Activated CD4-positive, alpha-beta T cell treated with anti-CD3 and anti-CD28 coated beads, Interleukin-10, Interleukin-2, amounts not matched to agents 100 ng/mL and 50 ng/mL, durations not matched to agents 16 hours and 8 hours (primary cell): Measurements from ENCODE around the gene BDKRB2.

ENCODE experiments used
- DNase-seq: peaks from one replicate; pipeline ENCODE4 v3.0.0-alpha.2; 2020

Gene BDKRB2

DNA sequence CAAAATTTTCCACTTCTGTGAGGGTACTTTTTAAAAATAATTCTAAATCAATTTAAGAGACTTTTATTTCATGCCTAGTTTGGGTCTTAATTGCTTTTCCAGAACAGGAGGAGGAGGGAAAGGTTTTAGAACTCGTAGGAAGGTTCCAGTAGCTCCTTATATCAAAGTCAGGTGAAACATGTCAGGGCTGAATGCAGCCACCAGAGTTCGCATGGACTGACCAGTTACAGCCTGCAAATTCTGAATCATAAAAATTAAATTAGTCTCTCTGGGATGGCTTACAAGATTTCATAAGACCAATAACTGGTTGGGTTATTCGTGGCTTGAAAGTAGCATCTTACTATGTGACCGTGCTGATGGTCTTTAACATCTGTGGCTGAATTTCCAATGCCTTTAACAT is 51.8 kb downstream of the BDKRB2 start:
- no peak for DNase-seq

DNA sequence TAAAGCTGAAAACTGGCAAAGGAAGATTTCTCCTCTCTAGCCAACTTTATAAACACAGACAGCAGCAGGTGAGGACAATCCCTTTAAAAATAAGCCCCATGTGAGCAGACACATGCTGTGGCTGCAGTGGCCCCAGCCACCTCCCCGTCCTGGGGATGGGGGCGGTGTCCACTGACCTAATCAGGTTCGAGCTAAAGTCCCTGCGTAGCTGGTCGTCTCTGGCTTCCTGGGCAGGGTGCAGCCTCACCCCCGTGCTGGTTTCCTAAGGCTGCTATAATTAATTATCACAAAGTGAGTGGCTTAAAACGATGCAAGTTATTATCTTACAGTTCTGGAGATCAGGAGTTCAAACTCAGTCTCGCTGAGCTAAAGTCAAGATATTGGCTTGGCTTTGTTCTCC is 52.4 kb downstream of the BDKRB2 start:
- no peak for DNase-seq

DNA sequence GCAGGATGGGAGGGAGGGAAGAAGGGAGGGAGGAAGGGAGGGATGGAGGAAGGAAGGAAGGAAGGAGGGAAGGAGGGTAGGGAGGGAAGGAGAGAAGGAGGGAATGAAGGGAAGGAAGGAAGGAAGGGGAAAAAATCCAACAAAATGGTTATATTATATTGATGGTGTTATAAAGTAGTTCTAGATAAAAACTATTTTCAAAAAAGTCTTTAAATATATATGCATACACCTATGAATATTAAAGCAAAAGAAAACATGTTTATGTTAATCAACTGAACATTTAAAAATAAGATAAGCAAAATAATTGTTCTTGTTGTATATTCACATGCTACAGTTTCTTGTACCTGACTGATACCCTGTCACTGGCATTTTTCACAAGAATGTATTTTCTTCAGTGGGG is 53.3 kb downstream of the BDKRB2 start:
- DNase-seq = no peak

DNA sequence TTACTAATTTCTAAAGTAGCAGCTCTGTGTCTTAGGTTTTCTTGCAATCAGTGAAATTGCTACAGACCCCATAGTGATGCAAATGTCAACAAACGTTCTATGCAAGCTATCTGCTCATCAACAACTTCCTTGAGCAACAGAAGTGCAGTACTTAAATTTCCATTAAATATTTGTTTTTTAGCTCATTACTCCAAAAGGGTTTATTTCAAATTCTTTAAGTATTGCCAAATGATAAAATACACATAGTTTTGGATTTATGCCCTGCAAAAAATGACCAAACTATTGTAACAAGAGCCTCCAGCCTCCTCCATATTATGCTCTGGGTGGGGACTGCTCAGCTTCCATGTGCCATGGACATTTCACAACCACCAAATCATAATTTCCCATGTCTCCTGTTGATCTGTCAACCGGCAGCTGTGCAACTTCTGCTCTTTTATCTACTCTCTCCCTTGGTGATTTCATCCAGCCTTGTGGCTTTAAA is 55.7 kb downstream of the BDKRB2 start:
- DNase-seq = no peak

DNA sequence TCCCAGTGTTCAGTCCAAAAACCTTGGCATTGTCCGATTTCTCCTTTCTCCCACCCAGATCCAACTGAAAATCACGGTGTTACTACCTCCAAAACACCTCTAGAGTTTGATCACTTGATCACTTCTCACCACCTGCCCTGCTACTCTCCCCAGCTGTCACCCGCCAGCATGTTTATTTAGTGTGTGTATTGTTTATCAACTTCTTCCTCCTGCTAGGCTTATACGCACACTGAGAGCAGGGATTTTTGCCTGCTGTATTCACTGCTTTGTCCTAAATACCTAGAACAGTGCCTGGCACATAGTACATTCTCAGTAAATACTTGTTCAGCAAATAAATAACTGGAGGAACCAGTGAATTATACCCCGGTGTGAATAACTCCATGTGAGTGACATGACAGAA is 56.4 kb downstream of the BDKRB2 start:
- no peak for DNase-seq

DNA sequence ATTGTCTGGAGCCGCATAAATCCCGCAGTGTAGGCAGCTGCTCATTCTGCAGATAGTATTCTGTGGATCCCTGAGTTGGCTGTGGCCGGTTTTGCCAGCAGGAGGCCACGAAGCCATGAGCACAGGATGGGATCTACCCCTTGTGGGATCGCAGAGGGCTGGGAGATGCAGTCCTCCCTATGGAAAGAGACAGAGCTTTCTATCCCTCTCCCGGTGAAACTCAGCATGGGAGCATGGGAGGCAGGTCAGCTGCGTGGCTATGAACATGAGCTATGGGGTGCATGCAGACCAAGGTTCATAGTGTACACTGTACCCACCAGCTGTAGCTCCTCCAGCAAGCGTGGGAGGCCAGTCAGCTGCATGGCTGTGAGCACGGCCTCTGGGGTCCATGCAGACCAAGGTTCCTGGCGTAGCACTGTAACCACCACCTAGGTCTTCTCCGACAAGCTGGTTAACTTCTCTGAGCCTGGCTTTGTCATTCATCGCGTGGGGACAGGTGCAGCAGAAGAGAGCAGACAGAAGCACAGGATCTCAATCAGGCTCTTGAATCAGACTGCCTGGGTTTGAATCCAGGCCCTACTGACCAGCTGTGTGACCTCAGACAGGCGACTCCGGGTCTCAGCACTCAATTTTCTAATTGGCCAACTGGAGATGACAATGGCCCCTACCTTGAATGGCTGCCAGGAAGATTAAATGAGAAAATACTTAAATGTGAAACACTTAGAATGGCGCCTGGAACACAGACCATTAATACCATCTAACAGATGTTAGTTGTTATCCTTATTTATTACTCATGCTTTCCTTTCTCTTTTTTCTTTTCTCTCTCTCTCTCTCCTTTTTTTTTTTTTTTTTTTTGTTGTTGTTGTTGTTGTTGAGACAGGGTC is 57.4 kb downstream of the BDKRB2 start:
- no peak for DNase-seq

DNA sequence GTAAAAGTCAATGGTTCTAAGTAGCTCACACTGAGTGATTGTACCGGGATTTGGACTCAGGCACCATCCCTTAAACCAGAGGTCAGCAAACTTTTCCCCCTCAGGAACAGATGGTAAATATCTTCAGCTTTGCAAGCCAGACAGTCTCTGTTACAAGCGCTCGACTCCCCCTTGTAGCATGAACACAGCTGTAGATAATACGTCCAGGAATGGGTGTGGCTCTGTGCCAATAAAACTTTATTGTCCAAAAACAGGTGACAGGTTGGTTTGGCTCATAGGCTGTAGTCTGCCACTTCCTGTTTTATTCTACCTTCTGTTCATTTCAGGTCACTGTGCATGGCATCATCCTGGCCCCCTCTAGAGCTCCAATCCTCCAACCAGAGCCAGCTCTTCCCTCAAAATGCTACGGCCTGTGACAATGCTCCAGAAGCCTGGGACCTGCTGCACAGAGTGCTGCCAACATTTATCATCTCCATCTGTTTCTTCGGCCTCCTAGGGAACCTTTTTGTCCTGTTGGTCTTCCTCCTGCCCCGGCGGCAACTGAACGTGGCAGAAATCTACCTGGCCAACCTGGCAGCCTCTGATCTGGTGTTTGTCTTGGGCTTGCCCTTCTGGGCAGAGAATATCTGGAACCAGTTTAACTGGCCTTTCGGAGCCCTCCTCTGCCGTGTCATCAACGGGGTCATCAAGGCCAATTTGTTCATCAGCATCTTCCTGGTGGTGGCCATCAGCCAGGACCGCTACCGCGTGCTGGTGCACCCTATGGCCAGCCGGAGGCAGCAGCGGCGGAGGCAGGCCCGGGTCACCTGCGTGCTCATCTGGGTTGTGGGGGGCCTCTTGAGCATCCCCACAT is 58.9 kb downstream of the BDKRB2 start:
- DNase-seq = no peak

DNA sequence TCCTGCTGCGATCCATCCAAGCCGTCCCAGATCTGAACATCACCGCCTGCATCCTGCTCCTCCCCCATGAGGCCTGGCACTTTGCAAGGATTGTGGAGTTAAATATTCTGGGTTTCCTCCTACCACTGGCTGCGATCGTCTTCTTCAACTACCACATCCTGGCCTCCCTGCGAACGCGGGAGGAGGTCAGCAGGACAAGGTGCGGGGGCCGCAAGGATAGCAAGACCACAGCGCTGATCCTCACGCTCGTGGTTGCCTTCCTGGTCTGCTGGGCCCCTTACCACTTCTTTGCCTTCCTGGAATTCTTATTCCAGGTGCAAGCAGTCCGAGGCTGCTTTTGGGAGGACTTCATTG is 59.5 kb downstream of the BDKRB2 start:
- DNase-seq = no peak

DNA sequence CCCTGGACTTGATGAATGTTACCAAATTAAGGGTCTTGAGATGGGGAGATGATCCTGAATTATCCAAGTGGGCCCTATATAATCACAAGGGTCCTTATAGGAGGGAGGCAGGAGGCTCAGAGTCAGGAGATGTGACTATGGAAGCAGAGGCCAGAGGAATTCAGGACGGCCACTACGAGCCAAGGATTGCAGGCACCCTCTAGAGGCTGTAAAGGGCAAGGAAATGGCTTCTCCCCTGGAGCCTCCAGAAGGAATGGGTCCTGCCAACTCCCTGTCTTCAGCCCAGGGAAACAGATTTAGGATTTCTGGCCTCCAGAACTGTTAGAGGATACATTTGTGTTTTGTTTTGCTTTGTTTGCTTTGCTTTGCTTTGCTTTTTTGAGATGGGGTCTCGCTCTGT is 60.2 kb downstream of the BDKRB2 start:
- no peak for DNase-seq

DNA sequence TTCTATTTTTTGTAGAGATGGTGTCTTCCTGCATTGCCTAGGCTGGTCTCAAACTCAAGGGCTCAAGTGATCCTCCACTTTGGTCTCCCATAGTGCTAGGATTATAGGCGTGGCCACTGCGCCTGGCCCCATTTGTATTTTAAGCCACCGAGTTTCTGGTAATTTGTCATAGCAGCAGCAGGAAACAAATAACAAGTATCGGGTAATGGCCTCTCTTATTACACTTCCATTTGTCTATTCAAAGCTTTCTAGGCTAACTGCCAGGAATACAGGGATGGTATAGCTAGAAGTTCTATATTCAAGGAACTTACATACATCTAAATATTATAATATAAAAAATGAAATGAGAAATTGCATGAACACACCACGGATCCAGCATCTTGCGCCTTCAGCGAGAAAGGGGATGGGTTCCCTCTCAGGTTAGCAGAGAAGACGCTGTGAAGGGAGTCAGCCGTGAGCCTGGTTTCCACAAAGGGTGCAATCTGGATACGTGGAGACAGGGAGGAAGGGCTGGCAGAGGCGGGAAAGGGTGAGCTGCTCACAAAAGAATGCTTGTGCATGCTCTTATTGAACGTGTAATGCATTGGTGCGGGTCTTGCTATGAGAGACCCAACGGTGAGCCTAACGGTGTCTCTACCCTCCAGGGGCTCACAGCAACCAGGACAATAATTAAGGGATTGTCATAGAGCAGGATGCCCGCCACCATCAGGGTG is 60.9 kb downstream of the BDKRB2 start:
- DNase-seq = no peak

DNA sequence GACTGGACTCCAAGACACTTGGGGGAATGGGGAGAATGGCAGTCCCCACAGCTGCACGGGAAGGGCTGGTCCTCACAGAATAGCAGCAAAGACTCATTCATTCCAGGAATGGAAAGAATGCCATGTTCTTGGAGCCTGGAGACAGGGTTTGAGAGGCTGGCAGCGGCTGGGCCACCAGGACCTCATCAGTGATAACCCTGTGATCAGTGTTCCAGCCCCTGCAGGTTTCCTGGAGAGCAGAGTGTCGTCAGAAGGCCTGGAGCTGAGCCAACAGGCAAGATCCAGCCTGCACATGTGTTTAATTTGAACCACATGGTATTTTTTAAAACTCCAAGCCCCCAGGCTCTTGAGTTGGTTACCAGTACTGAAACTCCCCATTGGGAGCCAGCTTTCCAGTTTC is 62.7 kb downstream of the BDKRB2 start:
- DNase-seq = no peak

DNA sequence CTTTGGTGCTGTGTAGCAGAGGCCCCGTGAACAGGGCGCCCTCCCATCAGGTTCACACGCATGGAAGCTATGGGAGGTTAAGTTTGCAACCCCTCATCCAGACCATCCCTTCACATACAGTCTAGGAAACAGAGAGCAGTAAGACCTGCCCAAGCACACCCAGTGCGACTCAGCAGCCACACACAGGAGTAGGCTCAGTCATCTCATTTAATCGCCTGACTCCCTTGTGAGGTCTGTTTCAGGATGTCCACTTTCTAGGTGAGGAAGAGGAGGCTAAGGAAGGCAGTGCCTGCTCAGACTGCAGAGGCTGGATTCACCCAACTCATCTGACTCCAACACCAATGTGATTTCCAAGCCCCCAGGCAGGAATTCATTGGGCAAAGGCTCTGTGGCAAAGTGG is 63.3 kb downstream of the BDKRB2 start:
- DNase-seq = no peak

DNA sequence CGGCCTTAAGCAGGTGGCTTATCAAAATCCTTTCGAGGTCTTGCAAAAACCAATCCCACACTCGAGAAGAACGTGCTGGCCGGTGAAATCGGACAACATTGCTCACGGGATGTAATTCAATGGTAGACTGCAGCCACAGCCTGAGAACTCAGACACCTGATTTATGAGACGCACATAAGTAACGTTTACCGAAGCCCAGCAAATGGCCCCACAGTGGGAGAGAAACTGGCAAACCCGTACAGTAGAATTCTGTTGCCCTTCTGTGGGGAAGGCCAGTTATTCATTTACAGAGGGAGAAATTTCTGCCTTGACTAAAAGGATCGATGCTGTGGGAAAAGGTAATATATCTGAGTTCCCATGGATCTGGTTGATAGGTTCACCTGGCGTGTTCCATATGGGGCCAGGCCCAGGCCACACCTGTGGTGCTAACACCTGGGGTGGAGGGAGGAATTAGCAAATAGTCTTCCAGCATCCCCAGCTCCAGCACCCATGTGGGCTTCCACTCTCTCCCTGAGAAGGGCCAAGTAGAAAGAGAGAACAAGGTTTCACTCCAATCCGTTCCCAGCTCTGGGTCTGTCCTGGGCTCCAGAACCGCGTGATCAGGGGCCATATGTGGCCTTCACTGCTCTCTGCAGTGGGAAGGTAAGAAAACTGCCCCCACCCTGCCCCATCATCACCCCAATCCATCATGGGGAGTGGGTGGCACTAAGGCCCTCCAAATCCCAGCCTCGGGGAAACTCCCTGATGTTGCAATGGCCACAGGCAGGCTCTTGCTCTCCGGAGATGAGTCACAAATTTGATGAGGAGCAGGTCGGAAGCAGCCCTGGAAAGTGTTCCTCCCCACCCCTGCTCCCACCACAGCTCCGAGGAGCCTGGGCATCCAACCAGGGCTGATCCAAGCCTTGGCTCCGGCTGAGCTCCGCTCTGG is 64.1 kb downstream of the BDKRB2 start:
- no peak for DNase-seq

DNA sequence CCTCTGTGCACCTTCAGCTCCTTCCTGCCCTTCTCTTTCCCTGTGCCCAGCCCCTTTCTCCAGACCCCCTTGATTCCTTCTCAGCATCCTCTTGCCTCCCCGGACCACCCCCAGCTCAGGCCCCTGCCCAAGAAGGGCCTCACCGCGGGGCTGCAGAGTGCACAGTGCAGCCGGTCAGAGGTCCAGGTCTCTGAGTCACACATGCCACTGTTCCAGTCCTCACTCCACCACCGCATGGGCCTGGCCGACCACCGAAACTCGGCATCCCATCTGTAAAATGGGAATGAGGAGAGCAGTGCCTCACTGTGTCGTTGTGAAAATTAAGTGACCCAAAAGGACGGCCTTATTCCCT is 64.7 kb downstream of the BDKRB2 start:
- no peak for DNase-seq

DNA sequence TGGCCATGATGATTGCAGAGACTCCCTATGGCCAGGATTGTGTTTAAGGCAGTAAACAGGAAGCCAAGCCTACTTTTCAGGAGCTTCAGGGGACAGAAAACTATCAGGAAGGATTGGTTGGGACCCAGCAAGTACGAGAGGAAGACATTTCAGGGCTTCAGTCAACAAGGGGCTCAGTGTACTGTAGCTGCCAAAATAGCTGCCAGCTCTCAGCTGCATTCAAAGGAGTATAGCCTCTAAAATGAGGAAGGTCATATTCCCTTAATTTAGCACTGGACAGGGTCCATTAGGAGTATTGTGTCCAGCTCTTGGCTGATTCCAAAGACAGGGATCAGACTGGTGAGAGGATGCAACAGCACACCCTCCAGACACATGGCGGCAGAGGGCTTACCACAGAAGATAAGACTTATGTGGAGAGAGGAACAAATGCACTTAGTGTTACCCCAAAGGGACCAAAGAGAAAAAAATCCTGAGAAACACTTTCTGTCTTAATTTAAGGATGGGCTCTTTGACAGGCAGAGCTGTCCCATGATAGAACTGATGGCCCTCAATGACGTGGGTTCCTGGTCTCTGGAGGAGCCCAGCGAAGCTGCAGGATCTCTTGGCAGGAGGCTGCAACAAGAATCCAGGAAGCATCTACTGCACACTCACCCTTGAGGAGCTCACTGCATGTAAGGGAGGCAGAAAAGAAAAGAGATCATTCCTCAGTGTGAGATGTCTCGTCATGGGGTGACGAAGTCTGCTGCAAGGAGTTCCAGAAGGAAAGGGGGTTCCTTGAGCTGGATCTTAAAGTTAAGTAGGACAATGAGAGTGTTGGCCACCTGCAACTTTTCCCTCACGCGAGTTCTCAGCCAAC is 66.2 kb downstream of the BDKRB2 start:
- no peak for DNase-seq

DNA sequence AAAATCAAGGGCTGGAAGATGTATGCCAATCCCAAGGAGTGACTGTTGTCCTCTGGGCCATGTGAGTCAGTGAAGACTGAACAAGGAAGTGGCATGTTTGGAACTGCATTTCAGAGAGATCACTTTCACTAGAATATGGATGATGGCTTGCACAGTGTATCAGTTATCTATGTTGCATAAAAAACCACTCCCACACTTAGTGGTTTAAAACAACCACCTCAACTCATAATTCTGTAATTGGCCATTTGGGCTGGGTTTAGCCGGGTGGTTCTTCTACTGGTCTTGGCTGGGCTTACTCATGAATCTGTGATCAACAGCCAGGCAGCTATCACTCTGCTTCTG is 66.8 kb downstream of the BDKRB2 start:
- no peak for DNase-seq

DNA sequence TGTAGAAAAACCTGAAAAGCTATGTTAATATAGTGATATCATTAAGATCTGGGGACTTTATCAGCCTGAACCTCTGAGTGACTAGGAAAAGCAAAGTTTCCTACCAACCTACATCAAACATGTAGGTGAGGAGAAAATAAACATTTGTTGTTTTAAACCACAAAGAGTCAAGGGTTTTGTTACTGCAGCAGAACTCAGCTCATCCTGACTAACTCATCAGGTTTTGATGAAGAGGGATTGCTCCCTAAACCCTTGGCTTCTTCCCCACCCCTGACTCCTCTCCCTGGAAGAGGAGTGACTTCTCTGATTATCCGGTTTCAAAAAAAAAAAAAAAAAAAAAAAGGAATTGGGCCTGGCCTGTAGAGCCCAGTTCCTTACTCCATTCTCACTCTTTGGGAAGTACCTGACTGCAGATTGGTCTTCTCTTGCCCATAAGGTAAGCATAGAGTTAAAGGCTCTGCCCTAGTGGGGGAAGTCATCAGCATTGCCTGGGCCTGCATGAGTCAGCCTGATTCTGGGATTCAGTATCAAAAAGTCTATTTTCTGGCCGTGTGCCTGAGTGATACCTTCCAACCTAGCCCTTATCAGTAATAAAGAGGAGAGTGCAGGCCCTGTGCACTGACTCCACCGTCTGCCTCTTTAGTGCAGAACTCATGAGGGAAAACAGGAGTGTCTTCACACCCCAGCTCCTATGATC is 68.3 kb downstream of the BDKRB2 start:
- DNase-seq = no peak

DNA sequence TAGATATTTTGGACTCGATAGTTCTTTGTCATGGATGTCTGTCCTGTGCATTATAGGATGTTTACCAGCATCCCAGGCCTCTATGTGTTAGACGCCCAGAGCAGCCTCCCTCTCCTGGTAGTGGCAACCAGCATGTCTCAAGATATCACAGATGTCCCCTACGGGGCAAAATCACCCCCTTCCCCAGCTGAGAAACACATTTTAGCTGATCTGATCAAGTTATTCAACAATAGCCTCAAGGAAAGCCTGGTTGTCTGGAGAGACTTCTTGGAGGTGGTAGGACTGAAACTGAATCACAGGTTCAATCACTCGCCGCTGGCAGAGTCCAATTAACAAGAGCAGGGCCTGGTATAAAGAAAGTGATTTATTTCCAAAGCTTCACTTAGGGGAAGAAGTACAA is 69.0 kb downstream of the BDKRB2 start:
- DNase-seq = no peak

DNA sequence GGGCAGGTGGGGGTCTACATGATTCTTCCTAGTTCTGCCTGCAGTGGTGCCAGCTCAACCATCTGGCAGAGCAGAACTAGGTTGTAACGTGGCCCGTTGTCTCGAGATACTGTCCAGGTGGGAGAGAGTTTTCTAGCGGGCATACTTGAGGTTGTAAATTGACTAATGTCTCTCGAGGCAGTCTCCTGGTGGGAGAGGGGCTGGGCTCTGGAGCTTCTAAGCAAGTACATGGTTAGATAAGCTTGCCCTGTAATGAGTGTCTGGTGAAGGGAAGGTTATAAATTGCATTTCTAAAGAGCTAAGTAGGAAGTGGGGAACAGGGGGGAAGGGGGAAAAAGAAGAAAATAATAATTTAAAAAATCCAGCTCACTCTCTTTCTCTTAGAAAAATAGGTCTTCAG is 69.5 kb downstream of the BDKRB2 start:
- no peak for DNase-seq

DNA sequence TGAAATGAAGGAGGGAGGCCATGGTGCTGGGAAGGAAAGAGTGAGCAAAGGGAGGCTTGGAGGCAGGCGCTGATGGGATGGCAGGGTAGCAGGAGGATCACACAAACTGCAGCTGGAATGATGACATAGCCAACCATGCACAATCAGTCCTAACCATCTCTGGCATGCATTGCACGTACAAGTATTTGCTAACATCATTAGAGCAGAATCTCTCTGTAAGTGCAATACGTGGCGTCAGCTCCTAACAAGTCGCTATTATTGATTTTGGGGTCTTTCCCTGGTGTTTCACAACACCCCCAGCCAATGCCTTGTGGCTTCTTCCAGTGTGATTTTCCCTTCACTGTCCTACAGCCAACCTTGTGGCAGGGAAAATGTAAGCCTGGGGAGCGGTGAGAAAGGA is 69.9 kb downstream of the BDKRB2 start:
- no peak for DNase-seq
